Kidney (tissue), 14 donors: ENCODE results near the gene LMTK2. TPM values are rescaled to one million over a fixed set of nuclear protein-coding genes. Genes with fewer than 3 reads are reported as not detected.

Experiments used
- DNase-seq, 5 donors: peaks; one replicate each; pipeline ENCODE4 v3.0.0-alpha.2; 2013 to 2020
- FAIRE-seq: peaks from 2 replicates; lab custom pipeline; 2012; peaks lifted over from hg19 to GRCh38; lab: Jason Lieb, UNC
- H3K27ac ChIP-seq, 2 donors: one replicate each; pipeline ENCODE4 v1.7.0; 2013; ENCODE audit warnings: low read depth in 2 of 2, low read length in 2 of 2, inconsistent platforms in 1 of 2
- H3K27me3 ChIP-seq: one replicate; pipeline ENCODE4 v1.7.1; 2013; ENCODE audit warnings: low read length, inconsistent platforms; ENCODE audit not compliant: control insufficient read depth, insufficient read depth
- H3K36me3 ChIP-seq, 3 donors: one replicate each; pipeline versions ENCODE4 v1.7.0 to v1.7.1; 2013; ENCODE audit warnings: low read length in 3 of 3, control low read depth in 1 of 3, inconsistent platforms in 1 of 3; ENCODE audit not compliant: insufficient read depth in 3 of 3, control insufficient read depth in 2 of 3
- H3K4me1 ChIP-seq, 3 donors: one replicate each; pipeline versions ENCODE4 v1.7.0 to v1.7.1; 2013; ENCODE audit warnings: low read length in 3 of 3, inconsistent platforms in 1 of 3, low read depth in 1 of 3; ENCODE audit not compliant: control insufficient read depth in 2 of 3, insufficient read depth in 2 of 3
- H3K4me3 ChIP-seq, 3 donors: one replicate each; pipeline versions ENCODE4 v1.7.0 to v1.8.1; 2013; ENCODE audit warnings: low read length in 3 of 3, control low read depth in 1 of 3, inconsistent platforms in 1 of 3
- H3K9ac ChIP-seq, 3 donors: one replicate each; pipeline versions ENCODE4 v1.7.0 to v1.7.1; 2013; ENCODE audit warnings: low read length in 3 of 3, control low read depth in 1 of 3, inconsistent platforms in 1 of 3
- H3K9me3 ChIP-seq, 3 donors: one replicate each; pipeline versions ENCODE4 v1.7.0 to v1.7.1; 2013; ENCODE audit warnings: low read length in 3 of 3, control low read depth in 1 of 3, inconsistent platforms in 1 of 3; ENCODE audit not compliant: control insufficient read depth in 2 of 3, insufficient read depth in 1 of 3
- intact Hi-C: fragments of 100-400 bp; cut with DNase I; formaldehyde crosslinking; loops from one replicate; pipeline ENCODE4 v1.11.1; 2022
- polyA plus RNA-seq: library from polyadenylated mRNA; stranded (reverse); fragments of 350-450 nt; fragmentation: Illumina TruSeq; extraction: RNeasy Lipid Tissue Mini Kit (QIAGEN cat#74804); gene quantifications from one replicate; pipeline ENCODE4 v1.2.3, GENCODE V29; 2014; ENCODE audit warnings: low read depth, low replicate concordance; ENCODE audit not compliant: insufficient read depth
- total RNA-seq: library from RNA; stranded (reverse); fragmentation: NEBNext Ultra II Directional; extraction: Animal tissue kit (Norgen Biotek cat#: 25700); gene quantifications from one replicate; pipeline ENCODE4 v1.2.1, GENCODE V29; 2021
- TF ChIP-seq, protein P1 (sequence below): IDR thresholded peaks from 3 replicates; pipeline ENCODE4 v1.5.1; 2012; ENCODE audit warnings: mild to moderate bottlenecking, moderate library complexity, borderline replicate concordance; ENCODE audit not compliant: insufficient read depth; ENCODE audit errors: extremely low read depth
- donor health status: control.
- donor health status: control.
- donor health status: control.
- donor health status: control.
- donor health status: control.
- donor health status: DM: yes; HTN: yes; CAD: no.
- donor health status: Normal renal cell carcinoma (clear cell type).

LMTK2 gene
- total and polyA plus RNA-seq, 2 donors from 2014 or later: 3.3 to 24.8 TPM

DNA sequence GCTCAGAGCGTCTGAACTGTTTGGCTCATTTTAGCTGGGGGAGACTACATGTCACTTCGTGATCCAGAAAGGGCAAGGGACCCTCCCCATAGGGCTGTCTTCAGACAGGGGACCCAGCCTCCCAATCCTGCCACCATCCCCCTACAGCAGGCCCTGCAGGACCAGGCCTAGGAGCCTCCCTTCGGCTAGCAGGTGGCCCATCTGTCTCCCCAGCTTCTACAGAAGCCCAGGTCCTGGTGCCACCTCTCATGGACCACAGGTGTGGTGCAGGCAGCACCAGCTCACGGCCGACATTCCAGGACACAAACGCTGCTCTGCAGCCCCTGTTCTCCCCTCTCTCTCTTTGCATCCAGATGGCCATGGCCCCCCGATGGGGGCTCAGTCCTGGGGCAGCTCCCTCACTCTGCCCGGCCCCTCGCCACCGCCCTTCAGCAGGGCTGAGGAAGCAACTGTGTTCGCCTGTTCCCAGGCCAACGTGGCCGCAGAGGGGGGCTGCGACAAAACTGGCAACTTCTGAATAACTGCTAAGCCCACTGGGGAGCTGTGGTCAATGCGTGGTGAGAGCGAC, 135.1 kb downstream of the LMTK2 start:
- H3K4me3 ChIP-seq: no peak overlapping the region
- TF ChIP-seq, protein P1, sequence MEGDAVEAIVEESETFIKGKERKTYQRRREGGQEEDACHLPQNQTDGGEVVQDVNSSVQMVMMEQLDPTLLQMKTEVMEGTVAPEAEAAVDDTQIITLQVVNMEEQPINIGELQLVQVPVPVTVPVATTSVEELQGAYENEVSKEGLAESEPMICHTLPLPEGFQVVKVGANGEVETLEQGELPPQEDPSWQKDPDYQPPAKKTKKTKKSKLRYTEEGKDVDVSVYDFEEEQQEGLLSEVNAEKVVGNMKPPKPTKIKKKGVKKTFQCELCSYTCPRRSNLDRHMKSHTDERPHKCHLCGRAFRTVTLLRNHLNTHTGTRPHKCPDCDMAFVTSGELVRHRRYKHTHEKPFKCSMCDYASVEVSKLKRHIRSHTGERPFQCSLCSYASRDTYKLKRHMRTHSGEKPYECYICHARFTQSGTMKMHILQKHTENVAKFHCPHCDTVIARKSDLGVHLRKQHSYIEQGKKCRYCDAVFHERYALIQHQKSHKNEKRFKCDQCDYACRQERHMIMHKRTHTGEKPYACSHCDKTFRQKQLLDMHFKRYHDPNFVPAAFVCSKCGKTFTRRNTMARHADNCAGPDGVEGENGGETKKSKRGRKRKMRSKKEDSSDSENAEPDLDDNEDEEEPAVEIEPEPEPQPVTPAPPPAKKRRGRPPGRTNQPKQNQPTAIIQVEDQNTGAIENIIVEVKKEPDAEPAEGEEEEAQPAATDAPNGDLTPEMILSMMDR: no peak
- DNase-seq (no peak), FAIRE-seq (no peak)
- no peak overlapping the region for H3K27ac ChIP-seq
- no peak overlapping the region for H3K9ac ChIP-seq
- no peaks in the 10 kb centered on the region for H3K27me3 ChIP-seq
- H3K9me3 ChIP-seq: no peaks in the 10 kb centered on the region
- intact Hi-C loops: no loop called here
- peaks cover 0 to 6% (median 3%) of the 10 kb centered on the region in 3 donors for H3K36me3 ChIP-seq
- no peaks in the 10 kb centered on the region for H3K4me1 ChIP-seq

DNA sequence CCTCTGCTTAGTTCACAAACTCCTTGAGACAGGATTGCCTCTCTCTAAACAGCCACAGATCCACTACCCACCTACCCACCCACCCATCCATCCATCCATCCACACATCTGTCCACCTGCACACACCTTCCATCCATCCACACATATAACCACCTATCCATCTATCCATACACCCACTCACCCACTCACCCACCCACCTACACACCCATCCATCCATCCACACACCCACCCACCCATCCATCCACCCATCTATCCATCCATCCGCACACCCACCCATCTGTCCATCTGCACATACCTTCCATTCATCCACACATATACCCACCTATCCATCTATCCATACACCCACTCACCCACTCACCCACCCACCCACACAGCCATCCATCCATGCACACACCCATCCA, 135.7 kb downstream of the LMTK2 start:
- Histone ChIP-seq H3K9ac (no peak overlapping the region), H3K27ac (no peak overlapping the region), H3K4me1 (no peaks in the 10 kb centered on the region), H3K36me3 (peaks cover 0 to 6% (median 3%) of the 10 kb centered on the region in 3 donors), H3K9me3 (no peaks in the 10 kb centered on the region), H3K4me3 (no peak overlapping the region), H3K27me3 (no peaks in the 10 kb centered on the region)
- TF ChIP-seq, protein P1: no peak
- no peak for DNase-seq
- FAIRE-seq: no peak
- intact Hi-C loops: no loop called here

DNA sequence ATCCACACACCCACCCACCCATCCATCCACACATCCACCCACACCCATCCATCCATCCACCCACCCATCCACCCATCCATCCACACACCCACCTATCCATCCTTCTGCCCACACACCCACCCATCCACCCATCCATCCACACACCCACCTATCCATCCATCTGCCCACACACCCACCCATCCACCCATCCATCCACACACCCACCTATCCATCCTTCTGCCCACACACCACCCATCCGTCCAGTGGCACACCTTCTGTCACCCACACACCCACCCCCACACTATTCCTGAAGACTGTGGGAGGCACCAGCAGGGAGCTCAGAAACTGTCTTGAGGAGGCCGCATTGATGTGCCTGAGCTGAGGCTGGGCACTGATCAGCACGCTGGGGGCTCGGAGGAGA, 136.3 kb downstream of the LMTK2 start:
- FAIRE-seq (no peak), DNase-seq (no peak)
- Histone ChIP-seq H3K4me1 (no peaks in the 10 kb centered on the region), H3K27ac (no peak overlapping the region), H3K27me3 (no peaks in the 10 kb centered on the region), H3K9me3 (no peaks in the 10 kb centered on the region), H3K4me3 (no peak overlapping the region), H3K9ac (no peak overlapping the region), H3K36me3 (peaks cover 0 to 6% (median 3%) of the 10 kb centered on the region in 3 donors)
- intact Hi-C loops: no loop called here
- TF ChIP-seq, protein P1: no peak

DNA sequence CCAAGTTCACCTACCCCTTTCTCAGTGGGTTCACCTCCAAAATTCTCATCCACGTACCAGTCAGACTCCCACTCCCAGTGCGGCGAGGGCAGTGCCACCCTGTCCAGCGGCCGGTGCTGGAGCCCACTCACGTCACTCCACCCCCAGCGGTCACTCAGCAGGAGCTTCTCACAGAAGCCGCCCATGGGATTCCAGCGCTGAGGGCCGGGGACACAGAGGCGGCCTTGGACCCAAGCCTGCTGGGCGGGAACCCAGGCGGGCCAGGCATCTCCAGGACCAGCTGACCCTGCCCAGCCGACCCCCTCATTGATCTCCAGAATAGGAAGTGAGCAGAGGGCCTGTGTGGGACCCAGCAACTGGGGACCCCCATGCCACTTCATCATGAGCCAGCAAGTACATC, 138.2 kb downstream of the LMTK2 start:
- TF ChIP-seq, protein P1: no peak
- H3K36me3 ChIP-seq: peaks cover 0 to 3% (median 2%) of the 10 kb centered on the region in 3 donors
- no peak overlapping the region for H3K4me3 ChIP-seq
- H3K4me1 ChIP-seq: peaks cover 0 to 3% (median 0%) of the 10 kb centered on the region in 3 donors
- FAIRE-seq: no peak
- intact Hi-C loops: no loop called here
- no peaks in the 10 kb centered on the region for H3K27me3 ChIP-seq
- H3K9ac ChIP-seq: no peak overlapping the region
- no peak overlapping the region for H3K27ac ChIP-seq
- no peaks in the 10 kb centered on the region for H3K9me3 ChIP-seq
- no peak for DNase-seq
